Measurements from ENCODE around the gene ITGB6.

GRCh38 chr2:160207804-160208654, 8.0 kb upstream of the ITGB6 start:
- TF ChIP-seq CTCF (IDR thresholded peaks at IDR 0.05; ENCODE audit: insufficient read depth, low read length) (no peak), POLR2AphosphoS5 (IDR thresholded peaks at IDR 0.05; ENCODE audit: low read depth) (no peak)
